ENCODE results near the gene TBC1D2B. TPM values are rescaled to one million over a fixed set of nuclear protein-coding genes. Genes with fewer than 3 reads are reported as not detected.

TBC1D2B gene
- total RNA-seq (2014; rRNA removed; shearing (Covaris generic)): 9.7 and 13.9 TPM in 2 replicates

DNA sequence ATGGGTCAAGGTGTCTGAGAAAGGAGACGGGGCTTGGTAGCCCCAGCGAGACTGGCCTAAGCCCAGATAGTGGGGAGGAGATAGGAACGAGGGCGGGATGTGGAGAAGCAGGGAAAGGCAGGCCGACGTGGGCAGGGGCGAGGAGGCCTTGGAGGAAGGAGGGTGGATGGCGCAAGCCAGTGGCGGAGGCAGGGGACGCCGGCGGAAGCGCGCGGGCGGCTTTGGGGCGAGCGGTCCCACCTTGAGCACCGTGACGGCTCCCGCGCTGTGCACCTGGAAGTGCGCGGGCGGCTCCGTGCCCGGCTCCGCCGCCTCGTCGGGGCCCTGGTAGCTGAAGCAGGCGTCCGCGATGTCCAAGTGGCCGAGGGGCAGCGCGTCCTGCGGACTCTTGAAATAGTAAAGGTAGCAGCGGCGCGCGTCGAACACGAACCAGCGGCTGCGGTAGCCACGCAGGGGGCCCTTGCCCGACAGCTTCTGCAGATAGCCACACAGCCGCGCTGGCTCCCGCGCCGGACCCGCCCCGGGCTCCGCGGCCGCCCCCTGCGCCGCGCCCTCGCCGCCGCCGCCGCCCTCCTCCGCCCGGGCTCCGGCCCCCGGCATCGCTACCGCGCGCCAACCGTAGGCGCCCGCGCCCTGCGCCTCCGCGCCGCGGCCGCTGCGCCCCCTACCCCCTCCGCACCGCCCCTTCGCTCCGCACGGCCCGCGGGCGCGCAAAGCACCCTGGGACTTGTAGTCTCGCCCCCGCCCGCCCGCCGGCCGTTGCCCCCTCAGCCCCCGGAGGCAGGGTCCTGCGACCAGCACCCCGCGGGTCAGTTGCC lies at the start of gene TBC1D2B:
Gene TBC1D2B, minus strand, starts transcription at position 659 of the 818 bp plus-strand sequence. Its CDS starts 59 bp downstream, at position 600.
- in situ Hi-C loops (cut with HindIII; ENCODE audit: low sequenced_read_pairs): no loop called here
- DNase-seq (ENCODE audit: low spot score): peak; percentile 66

DNA sequence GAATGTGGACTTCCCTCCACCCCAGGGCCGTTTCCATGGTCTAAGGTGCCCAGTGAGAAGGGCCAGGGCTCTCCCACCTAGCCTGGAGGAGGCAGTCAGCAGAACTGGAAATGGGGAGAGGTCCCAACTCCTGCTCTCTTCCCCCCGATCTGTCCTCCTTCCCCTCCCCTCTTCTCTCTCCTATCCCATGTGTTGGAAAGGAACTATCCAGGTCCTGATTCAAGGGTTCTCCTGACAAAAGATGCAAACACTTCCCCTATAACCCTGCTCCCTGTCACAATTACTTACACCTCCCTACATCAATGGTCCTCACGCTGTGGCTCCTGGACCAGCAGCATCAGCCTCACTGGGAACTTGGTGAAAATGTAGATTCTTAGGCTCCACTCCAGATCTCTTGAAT lies 47.8 kb upstream of the TBC1D2B start:
- DNase-seq (ENCODE audit: low spot score): no peak
- in situ Hi-C loops (cut with HindIII; ENCODE audit: low sequenced_read_pairs): no loop called here

DNA sequence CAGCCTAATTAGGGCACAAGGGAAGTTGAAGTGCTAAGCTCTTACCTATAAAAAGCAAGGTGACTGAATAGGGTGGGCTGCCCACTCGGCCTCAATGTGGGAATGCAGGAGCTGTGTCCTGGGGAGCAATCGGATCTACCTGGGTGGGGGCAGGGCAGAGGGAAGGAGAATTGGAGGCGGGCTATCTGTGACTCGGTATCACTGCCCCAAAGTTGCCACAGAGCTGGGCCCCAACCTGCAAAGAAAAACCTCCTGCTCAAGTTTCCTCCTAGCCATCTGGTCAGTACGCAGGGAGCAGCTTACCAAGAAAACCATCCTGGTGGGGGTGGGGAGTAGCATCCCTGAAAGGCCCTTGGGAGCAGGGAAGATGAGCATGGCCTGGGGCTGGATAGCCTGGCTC lies 43.0 kb upstream of the TBC1D2B start:
- DNase-seq (ENCODE audit: low spot score): no peak
- in situ Hi-C loops (cut with HindIII; ENCODE audit: low sequenced_read_pairs): no loop called here

GRCh38 chr15:78112551-78112950 lies 35.0 kb upstream of the TBC1D2B start:
- in situ Hi-C loops (cut with HindIII; ENCODE audit: low sequenced_read_pairs): no loop called here

GRCh38 chr15:78111788-78112187 lies 34.3 kb upstream of the TBC1D2B start:
- DNase-seq (ENCODE audit: low spot score): no peak
- in situ Hi-C loops (cut with HindIII; ENCODE audit: low sequenced_read_pairs): no loop called here

More at GRCh38 chr15:78112551-78112950, 35.0 kb upstream of the TBC1D2B start:
- DNase-seq (ENCODE audit: low spot score): no peak

- DNase-seq (ENCODE audit: low spot score): no peak
- in situ Hi-C loops (cut with HindIII; ENCODE audit: low sequenced_read_pairs): no loop called here
Observed at GRCh38 chr15:78110916-78111475, 33.5 kb upstream of the TBC1D2B start.

DNA sequence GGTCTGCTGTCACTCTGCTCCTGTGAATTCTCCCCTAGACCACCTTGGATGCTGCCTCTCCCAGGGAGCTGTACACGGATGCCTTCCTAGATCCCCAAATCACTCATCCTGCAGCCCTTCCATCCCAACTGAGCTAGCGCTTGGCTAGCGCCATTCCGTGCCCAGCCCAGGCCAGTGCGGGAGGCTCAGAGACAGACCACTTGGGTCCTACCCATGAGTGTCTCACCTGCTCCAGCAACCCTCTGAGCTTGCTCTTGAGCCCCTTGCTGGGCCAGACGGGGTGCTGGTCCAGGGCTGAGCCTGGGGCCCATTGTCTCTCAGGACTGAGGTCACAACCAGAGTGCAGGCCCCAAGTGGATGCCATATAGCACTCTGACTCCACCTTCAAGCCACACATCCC lies 32.6 kb upstream of the TBC1D2B start:
- no peak for DNase-seq (ENCODE audit: low spot score)
- in situ Hi-C loops (cut with HindIII; ENCODE audit: low sequenced_read_pairs): no loop called here

DNA sequence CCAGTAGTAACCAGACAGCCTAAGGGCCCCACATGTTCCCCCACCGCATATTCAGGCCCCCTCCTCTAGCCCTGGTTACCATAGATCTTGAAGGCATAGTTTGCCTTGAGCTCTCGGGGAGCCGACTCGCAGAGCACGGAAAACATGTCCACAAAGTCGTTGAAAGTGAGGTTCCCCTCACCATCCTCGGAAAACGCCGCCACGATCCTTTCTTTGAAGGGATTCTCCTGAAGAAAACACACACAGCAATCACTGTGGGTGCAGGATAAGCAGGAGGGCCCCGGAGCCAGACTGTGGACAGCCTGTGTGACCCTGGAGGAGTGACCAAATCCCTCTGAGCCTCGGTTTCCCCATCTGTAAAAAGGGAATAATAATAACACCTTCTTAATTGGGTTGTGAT lies 31.6 kb upstream of the TBC1D2B start:
- in situ Hi-C loops (cut with HindIII; ENCODE audit: low sequenced_read_pairs): no loop called here
- no peak for DNase-seq (ENCODE audit: low spot score)

- in situ Hi-C loops (cut with HindIII; ENCODE audit: low sequenced_read_pairs): no loop called here
Observed at GRCh38 chr15:78108300-78109084, 31.0 kb upstream of the TBC1D2B start.

DNA sequence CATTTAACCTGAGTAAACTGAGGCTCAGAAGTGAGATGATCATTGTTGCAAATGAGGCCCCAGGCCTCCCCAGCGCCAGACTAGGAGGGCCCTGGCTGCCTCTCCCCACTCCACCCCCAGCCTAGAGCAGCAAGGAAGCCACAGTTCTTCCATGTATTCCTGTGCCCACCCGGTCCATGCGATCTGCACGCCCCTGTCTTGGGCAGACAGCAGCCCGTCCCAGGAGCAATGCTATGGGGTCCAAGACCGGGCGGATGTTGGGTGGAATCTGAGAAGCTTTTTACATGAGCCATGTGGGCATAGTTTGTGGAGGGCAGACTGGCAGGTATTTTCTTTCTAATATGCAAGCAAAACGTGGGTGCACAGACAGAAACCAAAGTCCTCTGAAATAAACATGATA lies 30.0 kb upstream of the TBC1D2B start:
- DNase-seq (ENCODE audit: low spot score): no peak
- in situ Hi-C loops (cut with HindIII; ENCODE audit: low sequenced_read_pairs): no loop called here

More at GRCh38 chr15:78108300-78109084, 31.0 kb upstream of the TBC1D2B start:
- DNase-seq (ENCODE audit: low spot score): peak; percentile 76

GRCh38 chr15:78105476-78106241 lies 28.1 kb upstream of the TBC1D2B start:
- no peak for DNase-seq (ENCODE audit: low spot score)
- in situ Hi-C loops (cut with HindIII; ENCODE audit: low sequenced_read_pairs): no loop called here

DNA sequence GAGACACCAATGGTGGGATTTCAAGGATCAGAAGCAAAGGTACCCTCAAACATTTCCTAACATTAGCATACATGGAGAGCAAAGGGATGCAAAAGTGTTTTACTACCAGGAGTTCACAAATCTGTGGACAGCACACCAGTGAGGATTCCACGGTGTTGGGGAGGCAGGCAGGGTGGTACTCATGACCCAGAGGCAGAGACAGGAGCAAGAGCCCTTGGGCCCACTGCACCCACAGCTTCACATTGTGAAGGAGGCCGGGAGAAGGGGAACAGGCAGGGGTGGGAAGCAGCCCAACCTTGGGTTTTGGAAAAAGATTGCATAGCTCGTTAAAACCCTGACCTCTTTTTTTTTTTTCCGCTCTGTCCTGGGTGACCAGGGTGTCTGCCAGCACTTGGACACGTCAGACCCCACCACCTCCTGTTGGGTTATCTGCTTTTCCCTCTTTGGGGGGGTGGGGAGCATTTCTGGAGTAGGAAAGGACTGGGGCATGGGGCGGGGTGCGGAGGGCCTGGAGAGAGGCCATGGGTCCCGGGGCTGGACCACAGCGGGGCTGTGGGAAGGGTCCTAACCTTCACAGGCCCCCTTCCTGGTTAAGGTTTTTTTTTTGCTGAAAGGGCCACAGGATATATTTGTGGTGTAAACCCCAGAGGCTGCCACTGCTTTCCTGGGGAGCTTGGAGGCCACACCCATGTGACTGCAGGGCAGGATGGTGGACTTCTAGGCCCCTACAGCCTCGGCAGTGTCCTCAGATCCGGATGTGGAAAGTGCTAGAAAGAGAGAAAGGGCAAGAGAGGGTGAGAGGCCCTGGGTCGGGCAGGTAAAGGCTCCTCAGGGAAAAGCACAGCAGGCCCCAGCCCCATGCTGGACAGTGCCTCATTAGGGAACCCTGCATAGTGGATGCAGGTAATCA lies 27.3 kb upstream of the TBC1D2B start:
- no peak for DNase-seq (ENCODE audit: low spot score)
- in situ Hi-C loops (cut with HindIII; ENCODE audit: low sequenced_read_pairs): no loop called here

GRCh38 chr15:78104119-78104479 lies 26.6 kb upstream of the TBC1D2B start:
- in situ Hi-C loops (cut with HindIII; ENCODE audit: low sequenced_read_pairs): no loop called here
- DNase-seq (ENCODE audit: low spot score): no peak

- in situ Hi-C loops (cut with HindIII; ENCODE audit: low sequenced_read_pairs): no loop called here
- no peak for DNase-seq (ENCODE audit: low spot score)
Observed at GRCh38 chr15:78103406-78104118, 26.1 kb upstream of the TBC1D2B start.

GRCh38 chr15:78102741-78103140 lies 25.2 kb upstream of the TBC1D2B start:
- DNase-seq (ENCODE audit: low spot score): no peak
- in situ Hi-C loops (cut with HindIII; ENCODE audit: low sequenced_read_pairs): no loop called here

DNA sequence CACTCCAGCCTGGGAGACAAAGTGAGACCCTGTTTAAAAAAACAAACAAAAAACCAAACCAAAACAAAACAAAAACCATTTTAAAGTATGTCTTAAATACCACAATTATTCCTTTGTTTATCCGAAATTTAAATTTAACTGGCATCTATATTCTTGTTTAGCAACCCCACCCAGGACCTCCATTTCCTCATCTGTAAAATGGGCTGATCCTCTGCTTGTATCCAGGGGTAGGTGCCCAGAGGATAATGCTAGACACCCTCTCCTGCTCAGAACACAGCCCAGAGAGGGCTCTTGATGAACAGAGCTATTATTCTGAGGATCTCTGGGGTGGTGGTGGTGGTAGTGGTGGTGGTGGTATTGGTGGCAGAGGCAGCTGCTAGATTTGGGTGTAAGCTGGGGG lies 24.7 kb upstream of the TBC1D2B start:
- in situ Hi-C loops (cut with HindIII; ENCODE audit: low sequenced_read_pairs): no loop called here
- DNase-seq (ENCODE audit: low spot score): no peak

GRCh38 chr15:78101423-78102105 lies 24.1 kb upstream of the TBC1D2B start:
- in situ Hi-C loops (cut with HindIII; ENCODE audit: low sequenced_read_pairs): no loop called here
- DNase-seq (ENCODE audit: low spot score): no peak
